Esophagus muscularis mucosa (tissue), 4 donors: ENCODE measurements around the gene CD52. TPM values are rescaled to one million over a fixed set of nuclear protein-coding genes. Genes with fewer than 3 reads are reported as not detected.
A peak's percentile ranks its signal among the peaks of the same experiment; 100 is the strongest.

Experiments
- DNase-seq: peaks from one replicate; pipeline ENCODE4 v3.0.0-alpha.2; 2017; ENCODE audit errors: extremely low spot score
- H3K27ac ChIP-seq, 4 donors: fragments of 200-600 bp; sonication (generic); replicated peaks in 1 of 4; 1 replicate in 3 of 4; 2 replicates in 1 of 4; pipeline ENCODE4 v1.5.1; 2016 to 2019; ENCODE audit warnings: mild to moderate bottlenecking in 1 of 4
- H3K27me3 ChIP-seq, 4 donors: fragments of 200-600 bp; sonication (generic); one replicate each; pipeline versions ENCODE4 v1.5.1 to v1.6.0; 2016 to 2019
- H3K36me3 ChIP-seq, 4 donors: fragments of 200-600 bp; sonication (generic); one replicate each; pipeline ENCODE4 v1.5.1; 2016 to 2019
- H3K4me1 ChIP-seq, 4 donors: fragments of 200-600 bp; sonication (generic); one replicate each; pipeline ENCODE4 v1.5.1; 2016 to 2019
- H3K4me3 ChIP-seq, 4 donors: fragments of 200-600 bp; sonication (generic); 1 replicate in 2 of 4; 2 replicates in 2 of 4; pipeline ENCODE4 v1.5.1; 2016 to 2019; ENCODE audit warnings: mild to moderate bottlenecking in 4 of 4, moderate library complexity in 1 of 4
- H3K9me3 ChIP-seq, 4 donors: fragments of 200-600 bp; sonication (generic); 1 replicate in 3 of 4; 2 replicates in 1 of 4; pipeline ENCODE4 v1.5.1; 2016 to 2019
- CTCF ChIP-seq, 3 experiments: fragments of 200-600 bp in 2 of 3; fragments of 450-650 bp in 1 of 3; sonication (generic) in 2 of 3; IDR thresholded peaks; one replicate each; pipeline ENCODE4 v1.5.1; 2017 to 2019; ENCODE audit warnings: antibody characterized with exemption in 3 of 3, mild to moderate bottlenecking in 2 of 3, moderate library complexity in 1 of 3
- EP300 ChIP-seq: sonication (generic); formaldehyde crosslinking; IDR thresholded peaks from one replicate; pipeline ENCODE4 v1.6.1; 2017; ENCODE audit warnings: antibody characterized with exemption
- POLR2A ChIP-seq: fragments of 450-650 bp; IDR thresholded peaks from one replicate; pipeline ENCODE4 v1.6.1; 2017; ENCODE audit warnings: antibody characterized with exemption, moderate library complexity, mild to moderate bottlenecking, low read depth
- POLR2AphosphoS5 ChIP-seq, 2 donors: sonication (generic); formaldehyde crosslinking; IDR thresholded peaks; one replicate each; pipeline ENCODE4 v1.6.1; 2017; ENCODE audit warnings: antibody characterized with exemption in 2 of 2
- WGBS: methylation state at CpG from one replicate; pipeline ENCODE4 v1.1.5; 2018; 5-methylcytosine and 5-hydroxymethylcytosine counted together
- intact Hi-C: fragments of 100-400 bp; cut with DNase I; formaldehyde crosslinking; loops from one replicate; pipeline ENCODE4 v1.15.1; 2023
- total RNA-seq, 4 donors: library from RNA; depleted of rRNA; stranded (reverse); fragments of >200 nt; gene quantifications; one replicate each; pipeline versions ENCODE4 v1.1.0 to v1.2.1, GENCODE V29; 2016

Gene CD52
- total RNA-seq, 4 donors from 2014 or later = 3.8 to 14.0 (median 7.1) TPM; not detected in 1

- H3K27me3 ChIP-seq = no peaks in the 10 kb centered on the region
- no peak for DNase-seq
- no peaks in the 10 kb centered on the region for H3K9me3 ChIP-seq
- H3K27ac ChIP-seq = peak overlapping the region; percentile 89 to 98 (median 94)
- no peak for TF ChIP-seq POLR2A
- no peak for TF ChIP-seq CTCF (IDR thresholded peaks at IDR 0.05)
- no peak for TF ChIP-seq POLR2AphosphoS5 (IDR thresholded peaks at IDR 0.05)
- no peak for TF ChIP-seq EP300
- peaks cover 0 to 49% (median 10%) of the 10 kb centered on the region in 4 donors for H3K36me3 ChIP-seq
- 93% methylated on average over 5 of the region's 5 CpGs for WGBS
- intact Hi-C loops = no loop called here
- H3K4me3 ChIP-seq = peak overlapping the region; percentile 77 to 98 (median 89)
- H3K4me1 ChIP-seq = peaks cover 70 to 94% (median 85%) of the 10 kb centered on the region in 4 donors
Observed at GRCh38 chr1:26281091-26281958, 36.4 kb upstream of the CD52 start.

GRCh38 chr1:26281971-26282370, 35.8 kb upstream of the CD52 start:
- Histone ChIP-seq H3K4me3 (peak overlapping the region in 1 of 4 donors; percentile 77), H3K27ac (peak overlapping the region in 3 of 4 donors; percentile 27 to 98 (median 89)), H3K4me1 (peaks cover 67 to 94% (median 82%) of the 10 kb centered on the region in 4 donors), H3K36me3 (peaks cover 0 to 43% (median 7%) of the 10 kb centered on the region in 4 donors), H3K27me3 (no peaks in the 10 kb centered on the region), H3K9me3 (no peaks in the 10 kb centered on the region)
- 54% methylated on average over 14 of the region's 15 CpGs for WGBS
- TF ChIP-seq POLR2A (no peak), POLR2AphosphoS5 (IDR thresholded peaks at IDR 0.05) (no peak), EP300 (no peak), CTCF (IDR thresholded peaks at IDR 0.05) (no peak)
- intact Hi-C loops = no loop called here
- DNase-seq = no peak

GRCh38 chr1:26282401-26282918, 35.3 kb upstream of the CD52 start:
- Histone ChIP-seq H3K9me3 (no peaks in the 10 kb centered on the region), H3K4me3 (no peak overlapping the region), H3K4me1 (peaks cover 64 to 93% (median 83%) of the 10 kb centered on the region in 4 donors), H3K27ac (peak overlapping the region in 3 of 4 donors; percentile 27 to 98 (median 89)), H3K36me3 (peaks cover 0 to 38% (median 5%) of the 10 kb centered on the region in 4 donors), H3K27me3 (no peaks in the 10 kb centered on the region)
- intact Hi-C loops = no loop called here
- TF ChIP-seq POLR2AphosphoS5 (IDR thresholded peaks at IDR 0.05) (no peak), EP300 (no peak), CTCF (IDR thresholded peaks at IDR 0.05) (no peak), POLR2A (no peak)
- 95% methylated on average over 6 of the region's 22 CpGs for WGBS
- no peak for DNase-seq

- no peaks in the 10 kb centered on the region for H3K27me3 ChIP-seq
- H3K27ac ChIP-seq = peak overlapping the region in 3 of 4 donors; percentile 45 to 98 (median 89)
- no peak for TF ChIP-seq EP300
- TF ChIP-seq POLR2AphosphoS5 (IDR thresholded peaks at IDR 0.05) = no peak
- no peak for TF ChIP-seq POLR2A
- no peak for TF ChIP-seq CTCF (IDR thresholded peaks at IDR 0.05)
- peaks cover 0 to 29% (median 3%) of the 10 kb centered on the region in 4 donors for H3K36me3 ChIP-seq
- no peaks in the 10 kb centered on the region for H3K9me3 ChIP-seq
- WGBS = 73% methylated on average over 4 of the region's 4 CpGs
- H3K4me3 ChIP-seq = no peak overlapping the region
- intact Hi-C loops = no loop called here
- H3K4me1 ChIP-seq = peaks cover 58 to 93% (median 86%) of the 10 kb centered on the region in 4 donors
- DNase-seq = no peak
Observed at GRCh38 chr1:26283279-26283853, 34.4 kb upstream of the CD52 start.
